SK-N-SH treated with all-trans-retinoic acid at 6 μM for 48 hours (cell line): ENCODE results near the gene ALK.

ENCODE experiments used
- ATAC-seq: fragments of 200-7000 bp; cut with Tn5 transposase; 3 replicates; pipeline ENCODE4 v1.9.1; 2020; ENCODE audit warnings: mild to moderate bottlenecking, moderate library complexity
- ARNTL ChIP-seq: fragments of 450-650 bp; formaldehyde crosslinking; IDR thresholded peaks from 2 replicates; pipeline ENCODE4 v1.5.0; 2020; ENCODE audit warnings: low read depth, mild to moderate bottlenecking, moderate library complexity, borderline replicate concordance
- BACH2 ChIP-seq: fragments of 250-450 bp; sonication (Bioruptor Pico); IDR thresholded peaks from 2 replicates; pipeline ENCODE4 v1.9.0; 2021; ENCODE audit warnings: mild to moderate bottlenecking, borderline replicate concordance
- CSDC2 ChIP-seq: fragments of 250-450 bp; sonication (Bioruptor Pico); IDR thresholded peaks from 2 replicates; pipeline ENCODE4 v1.5.0; 2020; ENCODE audit warnings: mild to moderate bottlenecking, moderate library complexity
- ESRRG ChIP-seq: fragments of 250-450 bp; sonication (Bioruptor Pico); IDR thresholded peaks from 2 replicates; pipeline ENCODE4 v1.6.1; 2021; ENCODE audit warnings: mild to moderate bottlenecking
- PPARA ChIP-seq: fragments of 250-450 bp; sonication (Bioruptor Pico); IDR thresholded peaks from 2 replicates; pipeline ENCODE4 v1.5.0; 2020; ENCODE audit warnings: mild to moderate bottlenecking, borderline replicate concordance
- RARB ChIP-seq: fragments of 250-450 bp; sonication (Bioruptor Pico); IDR thresholded peaks from 2 replicates; pipeline ENCODE4 v1.8.0; 2021; ENCODE audit warnings: mild to moderate bottlenecking, moderate library complexity
- TCF4 ChIP-seq: fragments of 250-450 bp; sonication (Bioruptor Pico); IDR thresholded peaks from 2 replicates; pipeline ENCODE4 v1.8.0; 2021; ENCODE audit warnings: mild to moderate bottlenecking, moderate library complexity, borderline replicate concordance
- TOX ChIP-seq: fragments of 250-450 bp; sonication (Bioruptor Pico); IDR thresholded peaks from 2 replicates; pipeline ENCODE4 v1.8.0; 2021; ENCODE audit warnings: mild to moderate bottlenecking, moderate library complexity, borderline replicate concordance
- TSHZ2 ChIP-seq: fragments of 250-450 bp; sonication (Bioruptor Pico); IDR thresholded peaks from 2 replicates; pipeline ENCODE4 v1.5.0; 2020; ENCODE audit warnings: mild to moderate bottlenecking, moderate library complexity
- ZFP3 ChIP-seq: fragments of 250-450 bp; sonication (Bioruptor Pico); IDR thresholded peaks from 2 replicates; pipeline ENCODE4 v1.5.0; 2020; ENCODE audit warnings: mild to moderate bottlenecking, moderate library complexity
- ZFP30 ChIP-seq: fragments of 450-650 bp; formaldehyde crosslinking; IDR thresholded peaks from 2 replicates; pipeline ENCODE4 v1.5.0; 2022; ENCODE audit warnings: mild to moderate bottlenecking, moderate library complexity
- ZNF70 ChIP-seq: fragments of 450-650 bp; formaldehyde crosslinking; IDR thresholded peaks from 2 replicates; pipeline ENCODE4 v1.5.0; 2020; ENCODE audit warnings: mild to moderate bottlenecking, moderate library complexity
- ZNF8 ChIP-seq: fragments of 450-650 bp; formaldehyde crosslinking; IDR thresholded peaks from 2 replicates; pipeline ENCODE4 v1.5.0; 2020; ENCODE audit warnings: mild to moderate bottlenecking, moderate library complexity
- TF ChIP-seq, protein P1 (sequence below): fragments of 250-450 bp; sonication (Bioruptor Pico); IDR thresholded peaks from 2 replicates; pipeline ENCODE4 v1.8.0; 2020; ENCODE audit warnings: mild to moderate bottlenecking, moderate library complexity, borderline replicate concordance
- TF ChIP-seq, protein P2 (sequence below): fragments of 250-450 bp; sonication (Bioruptor Pico); IDR thresholded peaks from 2 replicates; pipeline ENCODE4 v1.5.1; 2021; ENCODE audit warnings: mild to moderate bottlenecking, moderate library complexity
- TF ChIP-seq, protein P3 (sequence below): fragments of 250-450 bp; sonication (Bioruptor Pico); IDR thresholded peaks from 2 replicates; pipeline ENCODE4 v1.5.1; 2020; ENCODE audit warnings: low read depth, mild to moderate bottlenecking, moderate library complexity

ALK gene

GRCh38 chr2:29349316-29350030 lies 571.9 kb downstream of the ALK start:
- TF ChIP-seq CSDC2 (CRISPR knock-in tag) (no peak), ESRRG (CRISPR knock-in tag) (no peak), RARB (CRISPR knock-in tag) (no peak), ZNF8 (CRISPR knock-in tag) (no peak), TCF4 (CRISPR knock-in tag) (no peak), TOX (CRISPR knock-in tag) (no peak), ARNTL (CRISPR knock-in tag) (no peak), ZFP30 (no peak), ZNF70 (CRISPR knock-in tag) (no peak), BACH2 (no peak), PPARA (CRISPR knock-in tag) (no peak), TSHZ2 (CRISPR knock-in tag) (no peak)
- TF ChIP-seq, protein P1, sequence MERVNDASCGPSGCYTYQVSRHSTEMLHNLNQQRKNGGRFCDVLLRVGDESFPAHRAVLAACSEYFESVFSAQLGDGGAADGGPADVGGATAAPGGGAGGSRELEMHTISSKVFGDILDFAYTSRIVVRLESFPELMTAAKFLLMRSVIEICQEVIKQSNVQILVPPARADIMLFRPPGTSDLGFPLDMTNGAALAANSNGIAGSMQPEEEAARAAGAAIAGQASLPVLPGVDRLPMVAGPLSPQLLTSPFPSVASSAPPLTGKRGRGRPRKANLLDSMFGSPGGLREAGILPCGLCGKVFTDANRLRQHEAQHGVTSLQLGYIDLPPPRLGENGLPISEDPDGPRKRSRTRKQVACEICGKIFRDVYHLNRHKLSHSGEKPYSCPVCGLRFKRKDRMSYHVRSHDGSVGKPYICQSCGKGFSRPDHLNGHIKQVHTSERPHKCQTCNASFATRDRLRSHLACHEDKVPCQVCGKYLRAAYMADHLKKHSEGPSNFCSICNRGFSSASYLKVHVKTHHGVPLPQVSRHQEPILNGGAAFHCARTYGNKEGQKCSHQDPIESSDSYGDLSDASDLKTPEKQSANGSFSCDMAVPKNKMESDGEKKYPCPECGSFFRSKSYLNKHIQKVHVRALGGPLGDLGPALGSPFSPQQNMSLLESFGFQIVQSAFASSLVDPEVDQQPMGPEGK (CRISPR knock-in tag) = no peak
- TF ChIP-seq, protein P2, sequence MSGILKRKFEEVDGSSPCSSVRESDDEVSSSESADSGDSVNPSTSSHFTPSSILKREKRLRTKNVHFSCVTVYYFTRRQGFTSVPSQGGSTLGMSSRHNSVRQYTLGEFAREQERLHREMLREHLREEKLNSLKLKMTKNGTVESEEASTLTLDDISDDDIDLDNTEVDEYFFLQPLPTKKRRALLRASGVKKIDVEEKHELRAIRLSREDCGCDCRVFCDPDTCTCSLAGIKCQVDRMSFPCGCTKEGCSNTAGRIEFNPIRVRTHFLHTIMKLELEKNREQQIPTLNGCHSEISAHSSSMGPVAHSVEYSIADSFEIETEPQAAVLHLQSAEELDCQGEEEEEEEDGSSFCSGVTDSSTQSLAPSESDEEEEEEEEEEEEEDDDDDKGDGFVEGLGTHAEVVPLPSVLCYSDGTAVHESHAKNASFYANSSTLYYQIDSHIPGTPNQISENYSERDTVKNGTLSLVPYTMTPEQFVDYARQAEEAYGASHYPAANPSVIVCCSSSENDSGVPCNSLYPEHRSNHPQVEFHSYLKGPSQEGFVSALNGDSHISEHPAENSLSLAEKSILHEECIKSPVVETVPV (CRISPR knock-in tag) = no peak
- TF ChIP-seq, protein P3, sequence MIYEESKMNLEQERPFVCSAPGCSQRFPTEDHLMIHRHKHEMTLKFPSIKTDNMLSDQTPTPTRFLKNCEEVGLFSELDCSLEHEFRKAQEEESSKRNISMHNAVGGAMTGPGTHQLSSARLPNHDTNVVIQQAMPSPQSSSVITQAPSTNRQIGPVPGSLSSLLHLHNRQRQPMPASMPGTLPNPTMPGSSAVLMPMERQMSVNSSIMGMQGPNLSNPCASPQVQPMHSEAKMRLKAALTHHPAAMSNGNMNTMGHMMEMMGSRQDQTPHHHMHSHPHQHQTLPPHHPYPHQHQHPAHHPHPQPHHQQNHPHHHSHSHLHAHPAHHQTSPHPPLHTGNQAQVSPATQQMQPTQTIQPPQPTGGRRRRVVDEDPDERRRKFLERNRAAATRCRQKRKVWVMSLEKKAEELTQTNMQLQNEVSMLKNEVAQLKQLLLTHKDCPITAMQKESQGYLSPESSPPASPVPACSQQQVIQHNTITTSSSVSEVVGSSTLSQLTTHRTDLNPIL (CRISPR knock-in tag) = no peak
- no peak for ATAC-seq

DNA sequence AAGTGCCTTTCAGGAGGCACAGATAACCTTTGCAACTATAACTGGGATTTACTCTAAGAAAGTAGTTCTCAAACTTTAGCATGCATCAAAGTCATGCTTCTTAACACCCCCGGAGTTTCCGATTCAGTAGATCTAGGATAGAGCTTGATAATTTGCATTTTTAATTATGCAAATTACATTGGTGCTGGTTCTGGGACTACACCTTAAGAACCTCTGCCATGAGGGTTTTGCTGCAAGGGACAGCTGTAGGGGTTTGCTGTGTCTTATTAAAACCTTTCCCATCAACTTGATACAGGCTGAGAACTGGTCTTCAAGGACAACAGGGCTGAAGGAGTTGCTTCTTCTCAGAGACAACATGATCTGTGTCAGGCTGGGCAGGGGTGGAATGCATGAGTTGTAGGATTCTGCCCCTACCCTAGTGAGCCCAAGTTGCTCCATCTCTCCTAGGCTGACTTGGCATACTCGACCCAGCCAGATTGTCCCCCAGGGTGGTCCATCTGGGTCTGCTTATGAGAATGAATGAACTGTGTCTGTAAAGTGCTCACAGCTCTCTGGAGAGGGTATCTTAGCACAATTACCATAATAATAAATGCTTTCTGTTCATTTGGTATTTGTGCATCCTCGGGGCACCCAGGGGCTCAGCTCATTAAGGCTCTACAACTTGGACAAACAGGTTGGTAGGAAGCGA lies 573.5 kb downstream of the ALK start:
- ATAC-seq = no peak
- no peak for TF ChIP-seq ZFP3
- TF ChIP-seq PPARA (CRISPR knock-in tag) = no peak
- TF ChIP-seq RARB (CRISPR knock-in tag) = no peak
- TF ChIP-seq BACH2 = no peak
- TF ChIP-seq ARNTL (CRISPR knock-in tag) = no peak
- TF ChIP-seq, protein P3 (CRISPR knock-in tag) = no peak
- TF ChIP-seq, protein P2 (CRISPR knock-in tag) = no peak

GRCh38 chr2:29345236-29345635 lies 576.1 kb downstream of the ALK start:
- no peak for ATAC-seq

More at GRCh38 chr2:29345236-29345635, 576.1 kb downstream of the ALK start:
- TF ChIP-seq PPARA (CRISPR knock-in tag) (no peak), TCF4 (CRISPR knock-in tag) (no peak)
- TF ChIP-seq, all 23 proteins: peak for 0
